GM21737 (cell line): ENCODE measurements around the gene CRYGA.
"Not testable (repeated sequence)": the region's sequence is repeated elsewhere in the genome, so short reads cannot be mapped to it uniquely, and the experiment has no call there.

Experiments
- ATAC-seq: cut with Tn5 transposase; IDR thresholded peaks from one replicate; pipeline ENCODE4 v1.9.1; 2021; ENCODE audit warnings: mild to moderate bottlenecking, moderate library complexity; ENCODE audit not compliant: unreplicated experiment

Gene CRYGA

GRCh38 chr2:208172125-208172524 lies 8.7 kb upstream of the CRYGA start:
- no peak for ATAC-seq

GRCh38 chr2:208164951-208165755 lies 1.8 kb upstream of the CRYGA start:
- ATAC-seq: no peak

- no peak for ATAC-seq
Measured at GRCh38 chr2:208156439-208156838, 7.0 kb downstream of the CRYGA start.

GRCh38 chr2:208153156-208153555 lies 10.2 kb downstream of the CRYGA start:
- no peak for ATAC-seq

- no peak for ATAC-seq
Measured at GRCh38 chr2:208150956-208151355, 12.4 kb downstream of the CRYGA start.

GRCh38 chr2:208150094-208150493 lies 13.3 kb downstream of the CRYGA start:
- no peak for ATAC-seq

GRCh38 chr2:208148803-208149202 lies 14.6 kb downstream of the CRYGA start:
- no peak for ATAC-seq

- no peak for ATAC-seq
Measured at GRCh38 chr2:208147759-208148158, 15.6 kb downstream of the CRYGA start.

GRCh38 chr2:208147008-208147407 lies 16.4 kb downstream of the CRYGA start:
- no peak for ATAC-seq

- ATAC-seq: no peak
Measured at GRCh38 chr2:208146006-208146405, 17.4 kb downstream of the CRYGA start, which contains the start of gene CRYGB. Gene CRYGB, minus strand, starts transcription at chr2:208146158. Its CDS starts 38 bp downstream, at chr2:208146120.

GRCh38 chr2:208142925-208143799 lies 20.2 kb downstream of the CRYGA start:
- ATAC-seq: no peak

GRCh38 chr2:208142240-208142924 lies 21.0 kb downstream of the CRYGA start:
- ATAC-seq: no peak

GRCh38 chr2:208139447-208139846 lies 23.9 kb downstream of the CRYGA start:
- ATAC-seq: no peak

- not testable (repeated sequence) for ATAC-seq
Measured at GRCh38 chr2:208138334-208138733, 25.1 kb downstream of the CRYGA start.

GRCh38 chr2:208136716-208137094 lies 26.7 kb downstream of the CRYGA start:
- no peak for ATAC-seq

GRCh38 chr2:208135794-208136715 lies 27.3 kb downstream of the CRYGA start:
- ATAC-seq: no peak

- ATAC-seq: no peak
Measured at GRCh38 chr2:208134928-208135586, 28.3 kb downstream of the CRYGA start.

- ATAC-seq: no peak
Measured at GRCh38 chr2:208130712-208131110, 32.7 kb downstream of the CRYGA start.
